GM12873 (cell line): ENCODE results near the gene FBXO31.

Experiments
- CTCF ChIP-seq: IDR thresholded peaks from 2 replicates; pipeline ENCODE4 v1.5.1; 2012; ENCODE audit warnings: low read depth, mild to moderate bottlenecking, moderate library complexity, low read length, control low read depth; ENCODE audit not compliant: insufficient read depth; ENCODE audit errors: missing control alignments

Gene FBXO31

DNA sequence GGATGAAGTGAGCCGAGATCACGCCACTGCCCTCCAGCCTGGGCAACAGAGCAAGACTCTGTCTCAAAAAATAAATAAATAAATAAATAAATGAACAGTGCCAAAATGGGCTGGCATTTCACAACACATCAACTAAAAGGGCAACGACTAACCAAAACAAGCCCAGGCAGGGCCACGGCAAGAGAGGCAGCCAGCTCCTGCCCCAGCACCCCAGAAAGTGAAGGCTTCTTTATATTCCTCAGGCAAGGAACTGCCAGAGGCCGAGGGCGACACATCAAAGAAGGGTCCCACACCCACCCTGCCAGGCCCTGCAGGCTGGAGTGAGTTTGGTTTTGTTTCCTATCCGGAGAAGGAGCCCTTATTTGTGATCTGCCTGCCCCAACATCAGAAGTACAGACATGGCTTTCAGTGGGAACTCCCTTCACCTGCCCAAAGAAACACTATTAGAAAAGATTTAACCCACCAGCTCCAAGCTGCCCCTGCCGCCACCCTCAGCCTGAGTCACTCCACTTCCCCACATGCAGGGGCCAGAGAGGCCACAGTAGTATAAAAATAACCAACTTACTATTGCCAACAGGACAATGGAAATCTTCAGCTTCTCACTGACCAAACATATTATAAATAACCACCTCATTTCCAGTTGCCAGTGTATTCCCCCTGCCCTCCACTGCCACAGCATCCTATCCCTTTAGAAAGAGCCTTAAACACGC is 8.0 kb downstream of the FBXO31 start:
- no peak for TF ChIP-seq CTCF

GRCh38 chr16:87374313-87374712 is 9.3 kb downstream of the FBXO31 start:
- no peak for TF ChIP-seq CTCF

GRCh38 chr16:87372305-87372704 is 11.3 kb downstream of the FBXO31 start:
- TF ChIP-seq CTCF, result no peak

GRCh38 chr16:87371261-87371866 is 12.2 kb downstream of the FBXO31 start:
- no peak for TF ChIP-seq CTCF

GRCh38 chr16:87369796-87370719 is 13.5 kb downstream of the FBXO31 start:
- TF ChIP-seq CTCF, result no peak

DNA sequence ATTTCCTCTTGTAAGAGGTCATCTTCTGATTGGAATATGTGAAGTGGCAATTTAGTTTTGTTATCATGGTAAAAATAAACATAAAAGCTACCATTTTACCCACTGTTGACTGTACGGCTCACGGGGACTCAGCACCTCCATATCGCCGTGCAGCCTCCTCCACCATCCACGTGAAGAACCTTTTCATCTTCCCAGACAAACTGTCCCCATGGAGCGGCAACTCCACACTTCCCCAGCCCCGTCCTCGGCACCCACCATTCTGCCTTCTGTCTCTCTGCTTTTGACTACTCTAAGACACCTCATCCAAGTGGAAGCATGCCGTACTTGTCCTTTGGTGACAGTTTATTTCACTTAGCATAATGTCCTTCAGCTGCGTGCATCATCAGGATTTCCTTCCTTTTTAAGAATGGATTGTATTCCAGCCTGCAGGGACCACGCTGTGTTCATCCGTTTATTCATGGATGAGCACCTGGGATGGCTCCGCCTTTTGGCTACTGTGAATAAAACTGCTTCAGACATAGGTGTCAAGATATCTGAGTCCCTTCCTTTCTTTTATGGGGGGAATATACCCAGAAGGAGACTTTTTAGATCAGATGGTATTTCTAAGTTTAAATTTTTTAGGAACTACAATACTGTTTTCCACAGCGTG is 14.3 kb downstream of the FBXO31 start:
- no peak for TF ChIP-seq CTCF
